ENCODE data around the gene P2RY1.

DNA sequence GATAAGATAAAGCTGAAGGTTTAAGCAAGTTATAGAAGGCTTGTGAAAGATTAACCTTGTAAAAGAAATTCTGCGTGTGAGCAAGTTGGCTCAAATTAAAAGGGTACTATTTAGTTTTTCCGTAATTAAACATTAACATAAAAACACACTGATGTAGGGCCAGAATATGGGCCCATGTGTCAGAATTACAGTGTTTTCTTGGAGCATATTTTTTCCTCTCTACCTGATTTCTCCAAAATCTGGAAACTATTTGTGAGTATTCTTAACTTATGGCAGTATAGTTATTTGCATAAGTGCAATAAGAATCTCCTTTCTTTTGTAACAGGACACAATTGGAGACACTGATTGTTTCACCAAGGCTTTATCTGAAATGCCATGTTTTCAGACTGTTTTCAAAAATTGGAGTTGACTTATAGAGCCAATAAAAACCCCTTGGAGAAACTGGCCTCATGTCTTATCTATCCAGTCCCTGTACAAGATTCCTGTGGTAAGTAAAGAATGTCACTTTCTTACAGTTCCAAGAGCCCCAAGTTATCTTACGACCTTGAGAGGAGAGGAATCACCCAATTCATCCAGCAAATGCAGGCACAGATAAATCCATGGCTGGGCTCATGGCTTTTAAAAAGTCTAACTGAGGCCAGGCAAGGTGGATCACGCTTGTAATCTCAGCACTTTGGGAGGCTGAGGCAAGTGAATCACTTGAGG, 47.8 kb upstream of the P2RY1 start:
- TF ChIP-seq, protein P1, sequence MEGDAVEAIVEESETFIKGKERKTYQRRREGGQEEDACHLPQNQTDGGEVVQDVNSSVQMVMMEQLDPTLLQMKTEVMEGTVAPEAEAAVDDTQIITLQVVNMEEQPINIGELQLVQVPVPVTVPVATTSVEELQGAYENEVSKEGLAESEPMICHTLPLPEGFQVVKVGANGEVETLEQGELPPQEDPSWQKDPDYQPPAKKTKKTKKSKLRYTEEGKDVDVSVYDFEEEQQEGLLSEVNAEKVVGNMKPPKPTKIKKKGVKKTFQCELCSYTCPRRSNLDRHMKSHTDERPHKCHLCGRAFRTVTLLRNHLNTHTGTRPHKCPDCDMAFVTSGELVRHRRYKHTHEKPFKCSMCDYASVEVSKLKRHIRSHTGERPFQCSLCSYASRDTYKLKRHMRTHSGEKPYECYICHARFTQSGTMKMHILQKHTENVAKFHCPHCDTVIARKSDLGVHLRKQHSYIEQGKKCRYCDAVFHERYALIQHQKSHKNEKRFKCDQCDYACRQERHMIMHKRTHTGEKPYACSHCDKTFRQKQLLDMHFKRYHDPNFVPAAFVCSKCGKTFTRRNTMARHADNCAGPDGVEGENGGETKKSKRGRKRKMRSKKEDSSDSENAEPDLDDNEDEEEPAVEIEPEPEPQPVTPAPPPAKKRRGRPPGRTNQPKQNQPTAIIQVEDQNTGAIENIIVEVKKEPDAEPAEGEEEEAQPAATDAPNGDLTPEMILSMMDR (conservative IDR thresholded peaks at IDR 0.05): no peak
- no peak for TF ChIP-seq EZH2 (IDR thresholded peaks at IDR 0.05; ENCODE audit: low read depth)

All from PC-9 (cell line).